HG03460 (cell line): Measurements from ENCODE around the gene ARMC10.
"Not testable (repeated sequence)": the region's sequence is repeated elsewhere in the genome, so short reads cannot be mapped to it uniquely, and the experiment has no call there.

Experiments used
- ATAC-seq: cut with Tn5 transposase; IDR thresholded peaks from one replicate; pipeline ENCODE4 v1.9.1; 2021; ENCODE audit not compliant: unreplicated experiment

ARMC10 gene

DNA sequence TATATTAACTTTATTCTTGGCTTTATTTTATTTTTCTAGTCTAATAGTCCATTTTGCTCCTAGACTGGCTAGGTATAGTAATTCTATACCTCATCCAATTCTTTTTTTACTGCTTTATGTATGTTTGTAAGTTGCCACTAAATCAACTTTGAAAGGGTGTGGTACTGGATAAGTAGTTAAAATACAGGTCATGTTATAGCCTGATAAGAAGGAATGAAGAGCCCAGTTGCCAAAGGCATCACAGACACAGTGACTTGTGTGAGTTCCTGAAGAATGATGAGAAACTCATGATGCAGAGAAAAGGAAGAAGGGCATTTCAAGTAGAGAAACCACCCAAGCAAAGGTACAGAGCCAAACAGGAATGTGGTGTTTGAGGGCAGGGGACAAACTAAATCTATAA is 46.7 kb downstream of the ARMC10 start:
- ATAC-seq = no peak

DNA sequence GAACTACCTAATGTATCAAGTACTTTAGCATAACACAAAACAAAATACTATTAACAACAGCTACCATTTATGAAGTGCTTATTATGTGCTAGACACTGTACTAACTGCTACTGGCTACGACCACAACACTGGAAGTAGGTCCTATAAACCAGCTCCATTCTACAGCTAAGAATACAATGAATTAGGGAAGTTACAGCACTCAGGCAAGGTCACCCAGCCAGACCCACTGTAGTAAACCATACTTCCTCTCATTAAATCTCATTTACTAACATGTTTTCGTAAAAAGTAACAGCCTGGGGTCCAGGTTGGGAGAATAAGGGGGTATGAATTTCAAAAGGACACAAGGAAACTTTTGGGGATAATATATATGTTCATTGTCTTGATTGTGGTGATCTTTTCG is 48.6 kb downstream of the ARMC10 start:
- no peak for ATAC-seq

DNA sequence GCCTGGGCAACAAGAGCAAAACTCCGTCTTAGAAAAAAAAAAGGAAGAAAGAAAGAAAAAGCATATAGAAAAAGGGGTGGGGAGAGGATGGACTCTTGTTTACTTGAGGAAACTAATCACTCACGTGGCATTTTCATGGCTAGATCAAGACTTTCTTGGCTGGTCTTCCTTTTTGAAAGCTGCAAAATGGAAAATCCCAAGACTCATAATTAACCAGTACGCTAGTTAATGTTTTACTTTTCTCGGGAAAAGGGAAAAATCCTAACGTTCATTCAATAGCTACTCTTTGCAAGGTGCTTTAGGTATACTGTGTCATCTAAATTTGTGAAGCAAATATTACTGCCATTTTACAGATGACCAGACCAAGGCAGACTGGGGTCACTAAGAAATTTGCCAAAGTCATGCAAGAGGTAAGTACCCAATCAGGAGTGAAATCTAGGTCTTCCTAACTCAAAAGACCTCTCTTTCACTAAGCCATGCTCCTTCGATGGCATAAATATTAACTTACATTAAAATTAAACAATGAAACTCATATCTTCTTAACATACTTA is 49.6 kb downstream of the ARMC10 start:
- no peak for ATAC-seq

DNA sequence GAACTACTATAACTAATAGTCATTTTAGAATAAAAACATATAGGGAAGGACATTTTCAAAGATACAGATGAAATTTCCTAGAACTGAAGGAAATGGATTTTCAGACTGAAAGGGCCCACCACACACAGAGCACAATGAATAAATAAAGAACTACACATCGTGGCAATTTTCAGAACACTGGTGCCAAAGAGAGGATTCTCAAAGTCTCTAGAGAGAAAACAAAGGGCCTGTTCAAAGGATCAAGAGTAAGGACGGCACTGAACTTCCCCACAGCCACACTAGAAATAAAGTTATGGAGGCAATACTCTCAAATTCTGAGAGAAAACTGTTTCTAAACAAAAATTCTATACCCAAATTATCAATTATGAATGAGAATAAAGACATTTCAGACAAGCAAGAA is 52.1 kb downstream of the ARMC10 start:
- ATAC-seq = no peak

DNA sequence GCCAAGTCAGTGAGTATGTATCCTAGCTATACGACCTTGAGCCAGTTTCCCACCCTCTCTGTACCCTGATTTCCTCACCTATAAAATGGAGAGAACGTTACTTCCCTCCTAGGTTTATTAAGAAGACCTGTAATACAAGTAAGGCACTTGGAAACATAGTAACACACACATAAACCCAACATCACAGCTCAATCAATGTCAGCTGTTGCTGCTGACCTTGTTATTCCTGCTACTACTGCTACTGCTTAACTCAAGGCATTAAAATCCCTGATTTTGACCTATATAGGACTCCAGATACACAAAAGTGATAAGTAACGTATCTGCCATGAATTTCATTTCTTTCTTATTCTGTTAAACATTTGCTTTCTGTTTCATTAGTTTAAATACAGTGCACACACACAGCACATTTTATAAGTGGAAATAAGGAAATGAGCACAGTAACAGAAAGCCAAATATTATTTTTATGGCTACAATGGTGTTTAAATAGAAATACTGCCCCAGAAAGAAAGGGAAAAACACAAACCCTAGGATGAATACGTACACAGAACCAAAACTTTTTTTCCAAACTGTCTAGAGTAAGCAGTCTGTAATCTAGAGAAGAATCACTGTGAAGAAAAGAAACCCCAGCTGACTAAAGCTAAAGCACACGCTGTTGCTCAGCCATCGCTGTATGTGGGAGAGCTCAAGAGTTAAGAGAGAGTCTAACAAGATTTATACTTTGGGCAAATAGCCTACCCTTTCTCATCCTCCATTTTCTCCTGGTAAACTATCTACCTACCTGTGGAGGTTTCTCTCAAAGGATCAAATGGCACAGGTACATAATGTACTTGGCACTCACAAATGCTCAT is 55.0 kb downstream of the ARMC10 start:
- ATAC-seq = no peak

DNA sequence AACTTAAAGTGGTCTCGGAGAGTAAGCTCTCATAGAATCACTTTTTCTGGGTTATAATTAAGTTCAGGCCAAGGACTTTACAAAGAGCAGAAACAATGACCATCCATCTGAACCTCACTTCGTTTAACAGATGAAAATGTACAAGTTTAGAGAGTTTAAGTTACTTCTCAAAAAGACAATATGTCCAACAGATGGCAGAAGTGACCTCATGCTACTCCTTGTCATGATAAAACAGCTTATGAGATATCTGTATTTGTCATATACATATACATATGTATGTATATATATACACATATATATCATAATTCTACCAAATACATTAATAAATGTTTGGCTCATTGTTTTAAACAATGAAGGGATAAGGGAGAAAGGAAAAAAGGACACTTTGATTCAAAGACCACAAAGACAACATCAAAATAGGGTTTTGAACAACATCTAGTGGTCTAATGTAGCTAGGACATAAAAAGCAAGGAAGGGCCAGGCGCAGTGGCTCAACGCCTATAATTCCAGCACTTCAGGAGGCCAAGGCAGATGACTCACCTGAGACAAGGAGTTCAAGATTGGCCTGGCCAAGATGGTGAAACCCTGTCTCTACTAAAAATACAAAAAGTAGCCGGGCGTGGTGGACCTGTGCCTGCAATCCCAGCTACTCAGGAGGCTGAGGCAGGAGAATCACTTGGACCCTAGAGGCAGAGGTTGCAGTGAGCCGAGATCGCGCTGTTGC is 56.1 kb downstream of the ARMC10 start:
- no peak for ATAC-seq

DNA sequence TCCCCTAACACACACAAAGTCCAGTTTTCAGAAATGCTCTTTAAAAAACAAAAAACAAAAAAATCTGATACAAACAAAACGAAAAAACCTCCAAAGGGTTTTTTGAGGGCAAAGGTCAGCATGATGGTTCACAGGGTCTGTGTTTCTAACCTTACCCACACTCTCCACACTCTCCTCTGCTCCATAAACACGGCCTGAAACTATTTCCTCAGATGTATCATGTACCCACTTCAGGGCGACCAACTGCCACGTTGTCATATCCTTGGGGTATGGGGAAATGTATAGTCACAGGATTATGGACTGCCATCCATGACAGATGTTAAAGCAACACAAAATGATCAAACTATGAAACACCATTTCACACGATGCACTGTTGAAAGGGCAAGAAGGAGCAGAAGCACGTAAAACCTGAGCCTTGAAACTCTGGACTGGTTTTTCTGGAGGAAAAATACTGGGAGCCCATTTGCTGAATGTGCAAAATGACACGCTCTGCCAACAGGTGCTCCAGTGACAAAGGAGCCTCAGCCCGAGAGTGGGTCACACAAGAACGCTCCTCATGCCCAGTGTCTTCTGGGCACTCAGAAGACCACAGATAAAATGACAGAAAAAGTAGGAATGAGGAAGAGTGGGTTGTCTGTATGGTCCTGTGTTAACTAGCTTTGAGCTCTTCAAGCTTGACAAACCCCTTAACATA is 58.2 kb downstream of the ARMC10 start:
- ATAC-seq = no peak

DNA sequence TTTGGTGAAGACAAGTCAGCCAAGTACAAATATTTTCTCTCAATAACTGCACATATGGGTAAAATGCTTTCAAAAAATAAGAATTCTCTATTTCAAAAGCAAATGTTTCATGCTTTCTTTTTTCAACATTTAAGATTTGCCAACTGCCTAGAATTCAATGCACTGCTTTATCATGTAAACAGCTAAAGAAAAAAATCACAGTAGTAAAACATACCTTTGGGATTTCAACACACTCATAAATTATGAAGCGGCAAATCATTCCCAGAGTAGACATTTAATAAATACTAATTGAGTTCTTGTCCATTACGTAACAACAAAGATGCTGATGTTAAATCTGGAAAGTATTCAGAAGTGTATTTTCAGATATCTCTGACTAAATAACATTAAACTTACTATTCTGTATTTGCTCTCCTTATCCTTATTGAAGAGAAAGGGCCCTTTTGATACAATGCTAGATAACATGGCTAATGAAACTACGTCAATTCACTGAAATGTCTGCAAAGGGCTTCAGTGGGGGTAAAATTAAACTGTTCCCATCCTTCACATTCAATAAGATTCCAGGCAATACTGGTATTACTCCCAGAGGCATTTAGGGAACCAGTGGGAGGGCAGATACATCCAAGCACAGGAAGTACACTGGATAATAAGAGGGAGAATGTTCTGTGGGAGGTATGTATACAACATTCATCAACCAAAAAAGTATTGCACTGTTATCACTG is 60.1 kb downstream of the ARMC10 start:
- ATAC-seq = no peak

DNA sequence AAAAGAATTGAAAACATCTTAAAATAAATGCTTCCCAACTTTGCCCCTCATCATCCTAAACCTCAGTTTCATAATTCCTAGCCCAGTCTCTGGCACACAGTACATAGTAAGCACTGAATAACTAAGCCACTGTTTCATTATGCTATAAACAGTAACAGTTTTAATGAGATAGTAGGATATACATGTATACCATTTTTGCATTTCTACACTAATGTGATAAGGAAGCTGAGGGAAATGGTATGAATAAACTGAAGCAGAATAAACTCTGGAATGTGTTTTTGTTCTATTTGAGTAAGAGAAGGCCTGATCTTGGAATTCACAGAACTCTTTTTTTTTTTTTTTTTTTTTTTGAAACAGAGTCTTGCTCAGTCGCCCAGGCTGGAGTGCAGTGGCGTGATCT is 65.1 kb downstream of the ARMC10 start:
- no peak for ATAC-seq

DNA sequence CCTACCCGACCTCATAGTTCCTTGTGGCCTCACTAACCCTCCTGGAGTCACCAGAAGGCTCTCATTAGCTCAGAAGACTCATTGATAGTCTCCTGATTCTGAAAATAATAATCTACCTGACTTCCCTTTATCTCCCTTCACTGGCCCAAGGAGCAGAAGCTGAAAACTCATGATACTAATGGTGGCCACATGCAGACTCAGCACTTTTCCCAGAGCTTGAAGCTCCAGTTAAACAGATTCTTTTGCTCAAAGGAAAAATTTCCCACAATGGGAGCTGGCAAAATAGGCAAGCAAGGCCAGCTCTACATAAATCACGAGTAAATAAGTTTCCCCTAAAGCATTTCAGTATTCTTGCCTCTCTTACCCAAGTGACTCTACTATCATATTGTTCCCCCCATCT is 65.7 kb downstream of the ARMC10 start:
- ATAC-seq = no peak

DNA sequence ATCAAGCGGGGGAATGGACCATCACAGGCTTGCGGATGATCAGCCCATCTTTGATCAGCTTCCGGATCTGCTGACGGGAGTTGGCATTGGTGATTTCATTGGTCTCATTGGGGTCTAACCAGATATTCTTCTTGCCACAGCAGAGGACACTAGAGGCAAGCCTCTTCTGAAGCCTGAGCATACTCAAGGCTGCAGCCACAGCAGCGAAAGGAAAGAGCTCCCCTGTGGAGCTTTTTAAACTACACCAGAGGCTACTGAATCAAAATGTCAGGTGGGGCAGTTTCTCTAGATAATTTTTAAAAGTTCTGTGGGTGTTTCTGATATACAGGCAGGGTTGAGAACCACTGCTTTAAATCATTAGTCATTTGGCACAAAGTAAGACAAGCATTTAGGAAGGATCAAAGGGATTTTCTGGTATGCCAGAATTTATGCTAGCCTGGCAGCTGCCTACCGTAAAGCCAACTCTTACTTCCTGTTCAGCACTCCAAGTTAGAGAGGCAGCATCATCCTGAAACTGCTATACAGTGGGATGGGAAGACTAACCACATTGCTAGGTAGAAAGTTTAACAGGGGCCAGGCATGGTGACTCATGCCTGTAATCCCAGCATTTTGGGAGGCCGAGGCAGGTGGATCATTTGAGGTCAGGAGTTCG is 66.9 kb downstream of the ARMC10 start:
- no peak for ATAC-seq

DNA sequence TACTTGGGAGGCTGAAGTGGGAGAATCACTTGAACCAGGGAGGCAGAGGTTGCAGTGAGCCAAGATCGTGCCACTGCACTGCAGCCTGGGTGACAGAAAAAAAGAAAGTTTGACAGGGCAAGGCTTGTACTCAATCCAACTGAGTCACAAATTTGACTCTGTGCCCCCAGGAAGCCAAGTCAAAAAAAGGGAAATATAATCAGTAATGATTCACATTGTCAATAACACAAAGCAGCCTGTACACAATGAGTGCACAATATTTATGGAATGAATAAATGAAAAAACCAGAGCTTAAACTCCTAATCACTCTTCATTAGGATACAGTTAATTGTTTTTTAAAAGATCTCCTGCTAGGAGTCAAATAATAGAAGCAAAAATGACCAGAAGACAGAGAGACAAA is 67.6 kb downstream of the ARMC10 start:
- no peak for ATAC-seq

DNA sequence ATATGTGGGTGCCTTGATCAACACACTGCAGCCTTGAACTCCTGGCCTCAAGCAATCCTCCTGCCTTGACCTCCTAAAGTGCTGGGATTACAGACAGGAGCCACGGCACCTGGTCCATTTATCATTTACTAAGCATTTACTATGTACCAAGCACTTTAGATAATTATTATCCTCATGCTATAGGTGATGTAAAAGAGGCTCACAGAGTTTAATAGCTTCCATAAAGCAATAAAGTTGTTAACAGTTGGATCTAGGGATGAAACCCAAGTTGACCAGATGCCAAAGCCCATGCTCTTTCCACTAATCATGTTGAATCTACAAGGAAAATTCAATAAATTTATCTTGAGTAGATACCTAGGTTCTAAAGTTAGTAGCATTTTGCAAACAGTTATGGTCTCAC is 68.9 kb downstream of the ARMC10 start:
- no peak for ATAC-seq

DNA sequence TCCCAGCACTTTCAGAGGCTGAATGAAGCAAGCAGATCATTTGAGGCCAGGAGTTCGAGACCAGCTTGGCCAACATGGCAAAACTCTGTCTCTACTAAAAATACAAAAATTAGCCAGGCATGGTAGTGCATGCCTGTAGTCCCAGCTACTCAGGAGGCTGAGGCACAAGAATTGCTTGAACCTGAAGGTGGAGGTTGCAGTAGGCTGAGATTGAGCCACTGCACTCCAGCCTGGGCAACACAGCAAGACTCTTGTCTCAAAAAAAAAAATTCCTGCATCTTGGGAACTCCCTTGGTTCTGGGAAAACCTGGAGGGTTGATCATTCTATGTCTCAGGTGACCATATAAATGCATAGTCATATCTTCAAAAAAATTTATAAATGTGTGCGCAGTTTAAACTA is 69.8 kb downstream of the ARMC10 start:
- ATAC-seq = not testable (repeated sequence)

DNA sequence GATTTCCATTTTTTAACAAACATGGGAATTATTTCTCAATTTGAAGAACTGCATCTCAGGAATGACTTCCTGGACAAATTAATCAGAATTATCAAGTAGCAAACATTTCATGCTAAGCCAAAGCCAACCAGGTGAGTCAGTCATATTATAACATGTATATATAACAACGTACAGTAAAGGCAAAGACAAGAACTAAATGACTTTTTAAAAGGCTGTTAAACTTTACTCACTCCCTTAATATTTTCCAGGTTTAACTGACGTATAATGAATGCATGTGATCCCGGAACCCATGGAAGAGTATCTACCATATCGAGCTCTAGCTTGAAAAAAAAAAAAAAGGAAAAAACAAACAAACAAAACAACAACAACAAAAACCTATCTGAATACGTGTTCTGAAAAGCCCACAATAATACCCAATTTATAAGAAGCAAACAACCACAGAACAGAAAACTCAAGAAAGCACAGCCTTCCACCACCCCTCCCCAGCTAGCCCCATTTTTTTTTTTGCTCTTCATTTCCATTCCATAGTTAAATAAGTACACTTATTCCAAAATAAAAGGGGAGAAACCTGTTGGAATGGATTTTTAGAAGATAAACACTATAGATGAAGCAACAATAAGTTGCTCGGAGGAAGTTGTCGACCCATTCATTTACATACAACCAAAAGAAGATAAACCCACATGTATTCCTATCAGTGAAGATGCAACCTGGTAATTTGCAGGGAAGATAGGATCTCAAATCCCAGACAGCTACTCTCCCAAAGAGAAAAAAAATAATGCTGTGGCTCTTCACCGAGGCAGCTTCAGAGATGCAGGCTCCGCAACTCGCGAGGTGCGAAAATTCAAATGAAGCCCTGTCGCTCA is 73.4 kb downstream of the ARMC10 start:
- ATAC-seq = no peak
